Transverse colon (tissue), 1 donor: Measurements from ENCODE around the gene NOP16.
"Not testable (repeated sequence)": the region's sequence is repeated elsewhere in the genome, so short reads cannot be mapped to it uniquely, and the experiment has no call there.

Experiments used
- EP300 ChIP-seq: sonication (generic); formaldehyde crosslinking; IDR thresholded peaks from one replicate; pipeline ENCODE4 v1.6.1; 2017; ENCODE audit warnings: antibody characterized with exemption, low read depth
- POLR2A ChIP-seq: fragments of 450-650 bp; IDR thresholded peaks from one replicate; pipeline ENCODE4 v1.6.1; 2016; ENCODE audit warnings: antibody characterized with exemption, mild to moderate bottlenecking, moderate library complexity

DNA sequence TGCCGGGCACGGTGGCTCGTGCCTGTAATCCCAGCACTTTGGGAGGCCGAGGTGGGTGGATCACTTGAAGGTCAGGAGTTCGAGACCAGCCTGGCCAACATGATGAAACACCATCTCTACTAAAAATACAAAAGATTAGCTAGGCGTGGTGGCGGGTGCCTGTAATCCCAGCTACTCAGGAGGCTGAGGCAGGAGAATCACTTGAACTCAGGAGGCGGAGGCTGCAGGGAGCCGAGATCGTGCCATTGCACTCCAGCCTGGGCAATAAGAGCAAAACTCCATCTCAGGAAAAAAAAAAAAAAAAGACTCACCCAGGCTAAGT is 19.8 kb upstream of the NOP16 start:
- TF ChIP-seq EP300, POLR2A: not testable (repeated sequence)
